Thyroid gland (tissue), 4 donors: Measurements from ENCODE around the gene PRKCE.

Experiments
- CTCF ChIP-seq, 6 experiments: fragments of 200-600 bp in 3 of 6; fragments of 450-650 bp in 3 of 6; sonication (generic) in 3 of 6; IDR thresholded peaks; one replicate each; pipeline ENCODE4 v1.5.1; 2016 to 2019; ENCODE audit warnings: antibody characterized with exemption in 6 of 6, mild to moderate bottlenecking in 2 of 6, inconsistent platforms in 1 of 6, moderate library complexity in 1 of 6
- POLR2A ChIP-seq, 2 donors: fragments of 450-650 bp; IDR thresholded peaks; one replicate each; pipeline ENCODE4 v1.6.1; 2017; ENCODE audit warnings: antibody characterized with exemption in 2 of 2, mild to moderate bottlenecking in 2 of 2, moderate library complexity in 1 of 2

- TF ChIP-seq POLR2A (IDR thresholded peaks at IDR 0.05) = no peak
- TF ChIP-seq CTCF (IDR thresholded peaks at IDR 0.05) = no peak
Observed at GRCh38 chr2:46067501-46068305, 416.2 kb downstream of the PRKCE start.
